ENCODE results near the gene TCF7L2. TPM values are rescaled to one million over a fixed set of nuclear protein-coding genes. Genes with fewer than 3 reads are reported as not detected.

Gene TCF7L2
- total RNA-seq, 2 donors from 2014 or later: 8.1 to 10.3 TPM

DNA sequence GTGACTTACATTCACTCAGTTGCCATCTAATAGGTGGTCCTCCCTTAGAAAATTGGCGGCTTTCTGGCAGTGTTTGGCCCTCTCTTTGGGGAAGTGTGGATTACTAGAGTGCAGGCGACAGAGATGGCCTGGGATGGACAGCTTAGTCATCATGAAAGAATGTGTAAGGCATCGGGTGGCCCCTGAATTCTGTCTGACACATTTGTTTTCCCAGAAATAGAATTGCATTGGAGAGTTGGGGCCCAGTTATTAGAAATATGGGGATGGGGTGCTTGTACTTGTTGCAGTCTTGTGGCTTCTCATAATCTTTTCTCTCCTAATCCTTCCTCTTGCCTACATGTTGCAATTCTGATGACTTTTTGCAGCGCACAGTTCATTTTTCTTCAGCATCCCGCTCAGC is 13.8 kb downstream of the TCF7L2 start:
- no peak overlapping the region for H3K4me3 Mint-ChIP-seq
- no peaks in the 10 kb centered on the region for H3K36me3 Mint-ChIP-seq
- peaks cover 22 to 43% of the 10 kb centered on the region in 2 donors for H3K27me3 Mint-ChIP-seq
- no peak for ATAC-seq
- peaks cover 14 to 24% of the 10 kb centered on the region in 2 donors for H3K4me1 Mint-ChIP-seq (ENCODE audit: low read depth in 2 of 2)
- no peaks in the 10 kb centered on the region for H3K9me3 Mint-ChIP-seq
- no peak for DNase-seq (ENCODE audit: low spot score)
- no peak overlapping the region for H3K27ac Mint-ChIP-seq

DNA sequence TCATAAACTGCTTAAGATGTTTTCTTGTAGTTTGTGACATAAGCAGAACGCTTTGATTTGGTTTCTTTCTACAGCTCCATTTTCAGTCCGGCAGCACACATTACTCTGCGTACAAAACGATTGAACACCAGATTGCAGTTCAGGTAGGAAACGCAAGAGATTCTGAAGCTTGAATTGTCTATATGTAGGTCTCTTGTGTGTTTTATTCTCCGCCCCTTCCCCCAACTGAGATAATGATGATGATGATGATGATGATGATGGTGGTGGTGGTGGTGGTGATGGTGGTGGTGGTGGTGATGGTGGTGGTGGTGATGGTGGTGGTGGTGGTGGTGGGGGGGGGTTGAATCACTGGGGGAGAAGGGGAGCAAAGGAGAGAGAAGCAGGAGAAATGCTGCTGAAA is 14.4 kb downstream of the TCF7L2 start:
- peaks cover 14 to 24% of the 10 kb centered on the region in 2 donors for H3K4me1 Mint-ChIP-seq (ENCODE audit: low read depth in 2 of 2)
- no peaks in the 10 kb centered on the region for H3K9me3 Mint-ChIP-seq
- no peak overlapping the region for H3K4me3 Mint-ChIP-seq
- no peak overlapping the region for H3K27ac Mint-ChIP-seq
- H3K27me3 Mint-ChIP-seq: peaks cover 18 to 37% of the 10 kb centered on the region in 2 donors
- no peak for DNase-seq (ENCODE audit: low spot score)
- ATAC-seq: no peak
- peaks cover 5% of the 10 kb centered on the region for H3K36me3 Mint-ChIP-seq

DNA sequence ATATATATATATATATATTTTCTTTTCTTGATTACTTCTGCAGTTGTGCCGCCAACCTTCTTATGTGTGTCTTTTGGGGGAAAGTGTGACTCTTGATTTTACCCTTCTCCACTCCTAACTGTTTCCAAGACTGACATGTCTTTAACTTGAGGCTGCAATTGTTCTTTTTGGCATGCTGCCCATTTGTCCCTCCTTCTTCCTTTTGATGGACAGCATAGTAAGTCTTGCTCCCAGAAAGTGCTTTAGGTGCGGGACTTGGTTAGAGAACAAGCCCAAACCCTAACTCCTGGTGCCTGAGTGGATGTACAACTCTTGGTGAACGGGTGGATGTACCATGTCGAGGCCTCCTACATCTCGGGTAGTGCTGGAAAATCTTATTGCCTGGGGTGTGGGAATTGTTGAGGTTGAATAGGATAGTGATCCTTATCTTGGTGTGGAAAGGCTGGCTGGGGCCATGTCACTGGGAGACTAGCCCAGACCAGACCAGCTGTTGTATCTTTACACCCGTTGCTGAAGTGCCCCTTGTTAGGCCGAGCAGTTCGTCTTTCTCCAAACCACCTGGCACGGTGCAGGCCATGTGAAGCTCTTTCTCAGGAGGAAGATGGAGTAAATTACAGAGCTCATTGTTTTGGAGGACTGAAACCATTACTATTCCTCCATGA is 16.3 kb downstream of the TCF7L2 start:
- H3K9me3 Mint-ChIP-seq: no peaks in the 10 kb centered on the region
- DNase-seq (ENCODE audit: low spot score): no peak
- no peak overlapping the region for H3K4me3 Mint-ChIP-seq
- no peak for ATAC-seq
- H3K27ac Mint-ChIP-seq: no peak overlapping the region
- peaks cover 13 to 24% of the 10 kb centered on the region in 2 donors for H3K27me3 Mint-ChIP-seq
- H3K36me3 Mint-ChIP-seq: peaks cover 5% of the 10 kb centered on the region
- peaks cover 14 to 19% of the 10 kb centered on the region in 2 donors for H3K4me1 Mint-ChIP-seq (ENCODE audit: low read depth in 2 of 2)

DNA sequence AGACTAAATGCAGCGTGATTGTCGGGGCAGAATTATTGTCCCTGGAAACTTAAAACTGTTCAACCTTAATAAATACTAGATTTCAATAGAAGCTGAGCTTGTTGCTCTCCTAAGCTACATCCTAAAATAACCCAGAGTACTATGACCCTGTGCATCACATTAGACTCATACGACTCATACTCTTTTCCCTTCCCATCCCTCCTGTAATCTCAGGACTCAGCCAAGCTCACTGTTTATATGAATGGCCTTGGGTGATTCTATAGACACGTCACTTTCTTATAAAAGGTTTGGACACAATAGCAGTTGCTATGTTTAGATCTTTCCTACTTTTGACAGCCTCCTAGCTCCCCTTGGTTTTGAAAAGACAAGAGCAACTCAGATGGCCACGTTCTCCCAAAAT is 17.2 kb downstream of the TCF7L2 start:
- H3K9me3 Mint-ChIP-seq: no peaks in the 10 kb centered on the region
- no peak overlapping the region for H3K4me3 Mint-ChIP-seq
- ATAC-seq: no peak
- H3K27me3 Mint-ChIP-seq: peaks cover 13 to 15% of the 10 kb centered on the region in 2 donors
- DNase-seq (ENCODE audit: low spot score): no peak
- H3K27ac Mint-ChIP-seq: no peak overlapping the region
- peaks cover 5% of the 10 kb centered on the region for H3K36me3 Mint-ChIP-seq
- peaks cover 11% of the 10 kb centered on the region in 2 donors for H3K4me1 Mint-ChIP-seq (ENCODE audit: low read depth in 2 of 2)

DNA sequence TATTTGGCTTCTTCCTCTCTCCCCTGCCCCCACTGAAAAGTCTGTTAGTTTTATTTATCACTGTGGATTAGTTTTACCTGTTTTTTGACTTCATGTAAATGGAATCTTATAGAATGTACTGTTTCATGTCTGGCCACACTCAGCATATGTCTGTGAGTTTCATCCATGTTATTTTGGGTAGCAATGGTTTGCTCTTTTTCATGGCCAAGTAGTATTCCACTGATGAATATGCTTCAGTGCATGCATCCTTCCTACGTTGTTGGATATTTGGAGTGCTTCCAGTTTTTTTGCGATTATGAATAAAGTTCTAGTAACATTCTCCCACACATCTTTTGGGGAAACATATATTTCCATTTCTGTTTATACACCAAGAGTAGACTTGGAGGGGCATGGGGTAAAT is 19.1 kb downstream of the TCF7L2 start:
- DNase-seq (ENCODE audit: low spot score) (no peak), ATAC-seq (no peak)
- Mint-ChIP-seq H3K4me1 (ENCODE audit: low read depth in 2 of 2) (peaks cover 5 to 8% of the 10 kb centered on the region in 2 donors), H3K9me3 (no peaks in the 10 kb centered on the region), H3K4me3 (no peak overlapping the region), H3K27ac (no peak overlapping the region), H3K27me3 (peaks cover 10% of the 10 kb centered on the region in 2 donors), H3K36me3 (peaks cover 5% of the 10 kb centered on the region)

DNA sequence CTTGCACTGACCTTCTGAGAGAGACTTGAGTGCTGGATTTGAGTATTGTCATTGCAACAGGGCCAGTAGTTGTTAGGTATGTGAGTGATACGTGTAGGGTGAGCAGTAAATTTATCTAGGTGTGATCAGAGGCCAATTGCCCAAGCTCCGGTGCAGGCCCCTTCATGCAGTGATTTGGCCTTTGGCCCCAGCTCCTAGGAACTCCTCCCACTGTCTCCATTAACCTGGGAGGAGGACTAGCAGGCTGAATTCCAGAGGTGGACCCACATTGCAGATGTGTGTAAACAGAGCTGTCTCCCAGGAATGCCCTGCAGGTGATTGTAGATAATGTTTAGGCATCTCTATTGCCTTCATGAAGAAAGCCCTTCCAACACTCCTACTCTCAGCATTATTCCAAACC is 19.5 kb downstream of the TCF7L2 start:
- no peak overlapping the region for H3K27ac Mint-ChIP-seq
- peaks cover under 1 to 4% of the 10 kb centered on the region in 2 donors for H3K4me1 Mint-ChIP-seq (ENCODE audit: low read depth in 2 of 2)
- DNase-seq (ENCODE audit: low spot score): no peak
- no peak for ATAC-seq
- no peak overlapping the region for H3K4me3 Mint-ChIP-seq
- H3K36me3 Mint-ChIP-seq: peaks cover 5% of the 10 kb centered on the region
- H3K27me3 Mint-ChIP-seq: peaks cover 6 to 9% of the 10 kb centered on the region in 2 donors
- H3K9me3 Mint-ChIP-seq: no peaks in the 10 kb centered on the region

DNA sequence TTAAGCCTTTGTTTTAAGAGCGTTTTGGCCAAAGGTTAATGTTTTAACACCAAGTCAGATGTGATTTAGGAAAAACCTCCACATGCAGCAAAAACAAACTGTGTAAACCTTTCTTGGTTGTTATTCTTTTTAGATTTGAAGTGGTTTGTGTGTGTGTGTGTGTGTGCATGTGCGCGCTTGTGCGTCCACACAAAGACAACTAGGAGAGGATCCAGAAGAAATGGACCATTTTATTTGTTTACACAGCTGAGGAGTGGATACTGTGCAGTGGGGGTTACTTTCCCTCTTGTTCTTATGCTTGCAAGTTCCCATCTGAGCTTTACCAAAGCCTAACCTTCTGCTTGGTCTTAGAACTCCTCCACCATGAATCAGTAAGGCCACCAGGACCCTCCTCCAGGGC is 20.0 kb downstream of the TCF7L2 start:
- no peaks in the 10 kb centered on the region for H3K9me3 Mint-ChIP-seq
- no peak overlapping the region for H3K27ac Mint-ChIP-seq
- DNase-seq (ENCODE audit: low spot score): no peak
- H3K4me1 Mint-ChIP-seq (ENCODE audit: low read depth in 2 of 2): no peaks in the 10 kb centered on the region
- no peak overlapping the region for H3K4me3 Mint-ChIP-seq
- H3K36me3 Mint-ChIP-seq: peaks cover 5% of the 10 kb centered on the region
- peaks cover 5 to 8% of the 10 kb centered on the region in 2 donors for H3K27me3 Mint-ChIP-seq
- ATAC-seq: no peak

DNA sequence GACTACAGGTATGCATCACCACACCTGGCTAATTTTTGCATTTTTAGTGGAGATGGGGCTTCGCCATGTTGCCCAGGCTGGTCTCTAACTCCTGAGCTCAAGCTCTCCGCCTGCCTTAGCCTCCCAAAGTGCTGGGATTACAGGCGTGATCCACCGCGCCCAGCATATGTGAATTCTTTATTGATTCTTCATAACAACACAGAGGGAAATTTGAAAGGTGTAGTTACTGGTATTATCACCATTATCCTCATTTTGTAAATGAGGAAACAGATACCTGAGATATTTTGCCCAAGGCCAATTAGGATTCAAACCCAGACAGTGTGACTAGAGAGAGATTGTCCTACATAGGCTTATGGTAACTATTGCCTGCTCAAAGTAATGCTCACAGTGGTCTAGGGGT is 22.6 kb downstream of the TCF7L2 start:
- Mint-ChIP-seq H3K9me3 (no peaks in the 10 kb centered on the region), H3K27me3 (peaks cover 20 to 26% of the 10 kb centered on the region in 2 donors), H3K27ac (no peak overlapping the region), H3K4me1 (ENCODE audit: low read depth in 2 of 2) (peaks cover 0 to 4% of the 10 kb centered on the region in 2 donors), H3K36me3 (peaks cover 11% of the 10 kb centered on the region), H3K4me3 (no peak overlapping the region)
- no peak for ATAC-seq
- no peak for DNase-seq (ENCODE audit: low spot score)

DNA sequence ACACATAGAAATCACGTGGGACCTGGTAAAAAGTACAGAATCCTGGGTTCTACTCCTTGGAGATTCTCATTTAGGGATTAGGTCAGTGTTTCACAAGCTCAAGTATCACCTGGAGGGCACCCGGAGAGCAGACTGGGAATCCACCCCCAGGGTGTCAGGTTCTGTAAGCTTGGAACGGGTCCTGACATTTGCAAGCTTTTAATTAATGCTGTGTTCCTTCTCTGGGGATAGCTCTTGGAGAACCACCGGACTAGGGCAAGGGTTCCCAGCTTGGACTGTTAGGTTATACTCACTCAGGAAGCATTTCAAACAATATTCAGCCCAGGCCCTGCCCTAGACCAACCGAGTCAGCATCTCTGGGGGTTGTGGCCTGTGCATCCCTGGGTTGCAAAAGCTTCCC is 23.0 kb downstream of the TCF7L2 start:
- no peak overlapping the region for H3K4me3 Mint-ChIP-seq
- ATAC-seq: no peak
- peaks cover 0 to 4% of the 10 kb centered on the region in 2 donors for H3K4me1 Mint-ChIP-seq (ENCODE audit: low read depth in 2 of 2)
- H3K9me3 Mint-ChIP-seq: no peaks in the 10 kb centered on the region
- no peak overlapping the region for H3K27ac Mint-ChIP-seq
- peaks cover 25 to 30% of the 10 kb centered on the region in 2 donors for H3K27me3 Mint-ChIP-seq
- DNase-seq (ENCODE audit: low spot score): no peak
- H3K36me3 Mint-ChIP-seq: peaks cover 13% of the 10 kb centered on the region

DNA sequence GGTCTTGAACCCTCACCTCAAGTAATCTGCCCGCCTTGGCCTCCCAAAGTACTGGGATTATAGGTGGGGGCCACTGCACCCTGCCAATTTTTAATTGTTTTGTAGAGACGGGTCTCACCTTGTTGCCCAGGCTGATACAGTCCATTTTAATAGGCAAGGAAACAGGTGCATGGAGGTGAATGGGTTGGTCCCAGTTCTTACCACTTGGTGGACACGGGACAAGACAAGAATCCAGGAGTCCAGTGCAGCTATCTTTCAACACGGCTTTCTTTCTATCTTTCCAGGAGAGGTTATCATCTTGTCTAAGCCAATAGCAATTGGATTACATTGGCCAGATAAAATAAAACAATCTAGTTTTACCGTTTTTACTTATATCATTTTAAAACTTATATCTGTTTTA is 23.8 kb downstream of the TCF7L2 start:
- DNase-seq (ENCODE audit: low spot score): no peak
- H3K27me3 Mint-ChIP-seq: peaks cover 28 to 33% of the 10 kb centered on the region in 2 donors
- H3K27ac Mint-ChIP-seq: no peak overlapping the region

DNA sequence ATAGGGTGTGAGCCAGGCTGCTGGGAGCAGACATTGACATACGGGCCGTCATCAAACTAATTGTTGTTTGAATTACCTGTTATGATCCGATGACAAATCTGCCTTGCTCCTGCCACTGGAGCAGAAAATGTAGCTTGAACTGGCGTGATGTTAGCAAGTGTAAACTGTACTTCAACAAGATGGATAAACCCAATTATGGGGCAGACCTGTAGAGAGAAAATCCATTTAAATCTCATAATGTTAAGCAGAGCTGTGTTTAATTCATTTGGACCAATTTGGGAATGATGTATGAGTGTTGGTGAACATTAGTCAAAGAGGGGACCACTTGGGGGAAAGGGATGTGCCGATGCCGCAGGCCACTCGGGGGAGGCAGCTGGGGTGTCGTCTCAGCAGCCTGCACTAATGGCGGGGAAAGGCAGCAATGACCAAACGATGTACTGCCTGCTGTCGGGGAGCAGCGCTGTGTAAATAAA is 27.4 kb downstream of the TCF7L2 start:
- H3K4me1 Mint-ChIP-seq (ENCODE audit: low read depth in 2 of 2): peaks cover 15 to 18% of the 10 kb centered on the region in 2 donors
- H3K36me3 Mint-ChIP-seq: peaks cover 8% of the 10 kb centered on the region
- DNase-seq (ENCODE audit: low spot score): no peak
- H3K4me3 Mint-ChIP-seq: no peak overlapping the region
- ATAC-seq: no peak
- no peak overlapping the region for H3K27ac Mint-ChIP-seq
- H3K9me3 Mint-ChIP-seq: no peaks in the 10 kb centered on the region
- H3K27me3 Mint-ChIP-seq: peaks cover 22 to 33% of the 10 kb centered on the region in 2 donors

More for the DNA sequence above, 23.8 kb downstream of the TCF7L2 start:
- ATAC-seq: no peak
- Mint-ChIP-seq H3K36me3 (peaks cover 13% of the 10 kb centered on the region), H3K9me3 (no peaks in the 10 kb centered on the region), H3K4me3 (no peak overlapping the region), H3K4me1 (ENCODE audit: low read depth in 2 of 2) (peaks cover 0 to 4% of the 10 kb centered on the region in 2 donors)

DNA sequence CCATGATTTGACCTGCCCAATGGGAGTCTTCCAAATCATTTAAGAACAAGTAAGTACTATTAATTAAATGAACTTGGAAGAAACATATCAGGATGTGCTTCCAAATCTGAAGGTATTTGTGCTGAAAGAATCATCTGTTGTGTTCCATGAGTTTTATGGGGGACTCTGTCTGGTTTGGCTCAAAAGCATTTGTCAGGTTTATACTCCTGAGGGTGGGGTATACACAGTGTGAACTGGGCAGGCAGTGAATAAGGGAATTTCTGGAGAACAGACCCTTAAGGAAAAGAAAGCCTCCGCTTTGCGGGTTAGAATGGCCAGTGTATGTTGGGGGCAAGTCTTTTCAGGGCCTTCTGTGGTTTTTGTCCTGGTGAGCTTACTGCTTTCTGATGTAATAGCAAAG is 29.9 kb downstream of the TCF7L2 start:
- no peak for DNase-seq (ENCODE audit: low spot score)
- no peak overlapping the region for H3K27ac Mint-ChIP-seq
- H3K4me1 Mint-ChIP-seq (ENCODE audit: low read depth in 2 of 2): peaks cover 19 to 25% of the 10 kb centered on the region in 2 donors
- no peak for ATAC-seq
- H3K36me3 Mint-ChIP-seq: peaks cover 8% of the 10 kb centered on the region
- no peak overlapping the region for H3K4me3 Mint-ChIP-seq
- peaks cover 28 to 42% of the 10 kb centered on the region in 2 donors for H3K27me3 Mint-ChIP-seq
- no peaks in the 10 kb centered on the region for H3K9me3 Mint-ChIP-seq

DNA sequence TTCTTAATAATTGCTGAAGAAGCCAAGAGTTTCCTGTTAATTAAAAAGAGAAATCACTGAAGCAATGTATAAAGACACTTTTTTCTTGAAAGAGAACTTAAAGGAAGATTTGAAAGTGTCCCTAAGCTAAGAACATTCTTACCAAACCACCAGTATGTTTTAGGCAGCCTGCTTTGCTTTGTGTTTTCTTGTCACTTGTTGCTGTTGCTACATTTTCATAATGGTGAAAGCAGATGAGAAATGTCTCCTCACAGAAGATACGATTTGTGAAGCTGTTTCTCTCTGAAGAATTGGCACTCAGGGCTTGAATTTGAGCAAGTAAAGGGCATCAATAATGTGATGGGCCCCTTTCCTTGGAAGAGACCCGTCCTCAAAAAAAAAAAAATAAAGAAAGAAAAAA is 30.9 kb downstream of the TCF7L2 start:
- peak overlapping the region; percentile 58 to 73 for H3K27ac Mint-ChIP-seq
- H3K4me3 Mint-ChIP-seq: peak overlapping the region; percentile 42
- DNase-seq (ENCODE audit: low spot score) (no peak), ATAC-seq (no peak)
- peaks cover 8% of the 10 kb centered on the region for H3K36me3 Mint-ChIP-seq
- H3K27me3 Mint-ChIP-seq: peaks cover 34 to 42% of the 10 kb centered on the region in 2 donors
- peaks cover 29 to 34% of the 10 kb centered on the region in 2 donors for H3K4me1 Mint-ChIP-seq (ENCODE audit: low read depth in 2 of 2)
- no peaks in the 10 kb centered on the region for H3K9me3 Mint-ChIP-seq

DNA sequence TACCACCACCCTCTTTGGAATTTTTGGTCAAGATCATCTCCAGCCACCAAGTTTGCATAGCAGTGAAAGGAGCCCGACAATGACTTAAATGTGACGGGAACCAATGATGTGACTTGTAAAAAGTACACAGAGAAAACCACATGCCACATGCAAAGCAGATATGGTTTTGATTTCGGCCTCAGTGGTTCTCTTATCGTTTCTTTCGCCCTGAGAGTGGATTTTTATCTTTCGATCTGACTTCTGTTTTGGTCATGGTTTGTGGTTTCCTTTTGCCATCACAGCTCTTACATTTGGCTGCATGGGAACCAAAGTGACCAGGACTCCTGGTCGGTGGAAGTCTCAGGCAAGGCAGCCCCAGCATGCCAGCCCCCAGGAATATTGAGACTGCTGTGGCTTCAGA is 31.5 kb downstream of the TCF7L2 start:
- Mint-ChIP-seq H3K4me3 (peak overlapping the region; percentile 42), H3K4me1 (ENCODE audit: low read depth in 2 of 2) (peaks cover 35 to 40% of the 10 kb centered on the region in 2 donors), H3K36me3 (peaks cover 8% of the 10 kb centered on the region), H3K27me3 (peaks cover 35 to 42% of the 10 kb centered on the region in 2 donors), H3K27ac (peak overlapping the region; percentile 58 to 73), H3K9me3 (no peaks in the 10 kb centered on the region)
- ATAC-seq (peak; percentile 90 to 92), DNase-seq (ENCODE audit: low spot score) (peak; percentile 79)
